Stimulated activated CD8-positive, alpha-beta memory T cell treated with anti-CD3 and anti-CD28 coated beads, Interleukin-2, amount 100 ng/mL, for 1 hour (primary cell): Measurements from ENCODE around the gene SEL1L.
A peak's percentile ranks its signal among the peaks of the same experiment; 100 is the strongest.
"Not testable (repeated sequence)": the region's sequence is repeated elsewhere in the genome, so short reads cannot be mapped to it uniquely, and the experiment has no call there.

ENCODE experiments used
- DNase-seq, 2 donors: peaks; one replicate each; pipeline ENCODE4 v3.0.0-alpha.2; 2020; ENCODE audit warnings: low read depth in 2 of 2

Gene SEL1L

GRCh38 chr14:81474148-81474492, 59.5 kb downstream of the SEL1L start:
- DNase-seq, result no peak

- DNase-seq, result no peak
Measured at GRCh38 chr14:81473456-81474147, 60.1 kb downstream of the SEL1L start.

GRCh38 chr14:81472096-81472800, 61.4 kb downstream of the SEL1L start:
- DNase-seq, result no peak

- DNase-seq, result no peak
Measured at GRCh38 chr14:81471062-81471461, 62.6 kb downstream of the SEL1L start.

GRCh38 chr14:81470557-81470826, 63.2 kb downstream of the SEL1L start:
- DNase-seq, result not testable (repeated sequence)

- no peak for DNase-seq
Measured at GRCh38 chr14:81466854-81467253, 66.8 kb downstream of the SEL1L start.

GRCh38 chr14:81465507-81466228, 68.0 kb downstream of the SEL1L start:
- no peak for DNase-seq

GRCh38 chr14:81465003-81465392, 68.7 kb downstream of the SEL1L start:
- not testable (repeated sequence) for DNase-seq

GRCh38 chr14:81464253-81465002, 69.2 kb downstream of the SEL1L start:
- peak in 1 of 2 donors; percentile 21 for DNase-seq

- not testable (repeated sequence) for DNase-seq
Measured at GRCh38 chr14:81462356-81462755, 71.3 kb downstream of the SEL1L start.

- DNase-seq, result no peak
Measured at GRCh38 chr14:81459912-81460311, 73.7 kb downstream of the SEL1L start.

- DNase-seq, result no peak
Measured at GRCh38 chr14:81458352-81458751, 75.3 kb downstream of the SEL1L start.

GRCh38 chr14:81455390-81455789, 78.3 kb downstream of the SEL1L start:
- DNase-seq, result no peak

- DNase-seq, result no peak
Measured at GRCh38 chr14:81454572-81455218, 79.0 kb downstream of the SEL1L start.

- DNase-seq, result peak; percentile 31 to 32
Measured at GRCh38 chr14:81453166-81453766, 80.4 kb downstream of the SEL1L start.

- DNase-seq, result no peak
Measured at GRCh38 chr14:81452341-81453133, 81.1 kb downstream of the SEL1L start.

- no peak for DNase-seq
Measured at GRCh38 chr14:81450976-81451375, 82.7 kb downstream of the SEL1L start.

- DNase-seq, result no peak
Measured at GRCh38 chr14:81450100-81450531, 83.5 kb downstream of the SEL1L start.

GRCh38 chr14:81449576-81449975, 84.1 kb downstream of the SEL1L start:
- no peak for DNase-seq

- DNase-seq, result no peak
Measured at GRCh38 chr14:81449114-81449513, 84.5 kb downstream of the SEL1L start.
